HFFc6 (cell line): ENCODE data around the gene TMEM50B. TPM values are rescaled to one million over a fixed set of nuclear protein-coding genes. Genes with fewer than 3 reads are reported as not detected.
A peak's percentile ranks its signal among the peaks of the same experiment; 100 is the strongest.

ENCODE experiments used
- DNase-seq: peaks from one replicate; pipeline ENCODE4 v3.0.0-alpha.2; 2018
- H3K27ac Mint-ChIP-seq: 2 replicates; pipeline ENCODE4 v1.8.0; 2020; ENCODE audit warnings: mild to moderate bottlenecking, mixed read lengths
- H3K27me3 Mint-ChIP-seq: 2 replicates; pipeline ENCODE4 v1.8.0; 2021; ENCODE audit warnings: mild to moderate bottlenecking, moderate library complexity, mixed read lengths; ENCODE audit not compliant: insufficient read depth
- H3K36me3 Mint-ChIP-seq: 2 replicates; pipeline ENCODE4 v1.8.0; 2021; ENCODE audit warnings: low read depth, mixed read lengths
- H3K4me1 Mint-ChIP-seq: 2 replicates; pipeline ENCODE4 v1.8.0; 2020; ENCODE audit warnings: low read depth, mixed read lengths
- H3K4me3 Mint-ChIP-seq: 2 replicates; pipeline ENCODE4 v1.8.0; 2020; ENCODE audit warnings: mild to moderate bottlenecking, moderate library complexity, mixed read lengths
- H3K9me3 Mint-ChIP-seq: 2 replicates; pipeline ENCODE4 v1.8.0; 2020; ENCODE audit warnings: mild to moderate bottlenecking, mixed read lengths
- CTCF ChIP-seq: fragments of 200-600 bp; sonication (generic); IDR thresholded peaks from 2 replicates; pipeline ENCODE4 v1.5.0; 2021; ENCODE audit warnings: antibody characterized with exemption, mild to moderate bottlenecking
- long read RNA-seq: library from polyadenylated mRNA; unstranded; transcript quantifications from one replicate; pipeline ENCODE4 v2.0.0, GENCODE V29; 2019
- total RNA-seq, 6 experiments: library from RNA; stranded (reverse); fragmentation: NEBNext Ultra II Directional; extraction: Animal tissue kit (Norgen Biotek cat#: 25700); gene quantifications; 2 replicates in 1 of 6; 3 replicates in 5 of 6; pipeline ENCODE4 v1.2.3, GENCODE V29; 2021

Gene TMEM50B
- total RNA-seq, result 10 to 100 TPM; 22.9 to 30.3 (median 24.5) TPM
- long read RNA-seq, transcript TMEM50B-210 (7 exons, 2,375 nt), result major isoform, 71 of 81 reads
- long read RNA-seq, partial matches to known transcripts, result 0 of 81 reads
- long read RNA-seq, other reads (novel, unspliced or antisense), result 10 of 81 reads

GRCh38 chr21:33479679-33480480 is at the start of gene TMEM50B:
TMEM50B (minus strand) TSS chr21:33479974; CDS start chr21:33468885, 11,089 bp downstream.
- peak; percentile 72 for TF ChIP-seq CTCF
- Mint-ChIP-seq H3K27me3 (peaks cover 4% of the 10 kb centered on the region), H3K9me3 (no peaks in the 10 kb centered on the region), H3K4me3 (peak within 1 kb of the TSS; percentile 97), H3K4me1 (peaks cover 19% of the 10 kb centered on the region), H3K36me3 (no peaks in the 10 kb centered on the region), H3K27ac (peak within 1 kb of the TSS; percentile 94)
- peak; percentile 90 for DNase-seq

- no peak for DNase-seq
- H3K27ac Mint-ChIP-seq, result no peak overlapping the region
- H3K27me3 Mint-ChIP-seq, result no peaks in the 10 kb centered on the region; the same call in 1 of the 2 replicates
- H3K36me3 Mint-ChIP-seq, result peaks cover 22% of the 10 kb centered on the region
- H3K4me1 Mint-ChIP-seq, result no peaks in the 10 kb centered on the region
- no peaks in the 10 kb centered on the region for H3K9me3 Mint-ChIP-seq
- no peak overlapping the region for H3K4me3 Mint-ChIP-seq
- TF ChIP-seq CTCF, result no peak
These were observed 43.2 kb upstream of the TMEM50B start for GRCh38 chr21:33522953-33523349.

GRCh38 chr21:33522297-33522952 is 42.7 kb upstream of the TMEM50B start:
- H3K36me3 Mint-ChIP-seq, result peaks cover 24% of the 10 kb centered on the region
- no peaks in the 10 kb centered on the region; the same call in 1 of the 2 replicates for H3K27me3 Mint-ChIP-seq
- H3K4me3 Mint-ChIP-seq, result no peak overlapping the region
- no peak for TF ChIP-seq CTCF
- no peak for DNase-seq
- H3K27ac Mint-ChIP-seq, result no peak overlapping the region
- no peaks in the 10 kb centered on the region for H3K9me3 Mint-ChIP-seq
- no peaks in the 10 kb centered on the region for H3K4me1 Mint-ChIP-seq

- Mint-ChIP-seq H3K9me3 (no peaks in the 10 kb centered on the region), H3K27me3 (no peaks in the 10 kb centered on the region), H3K36me3 (peaks cover 41% of the 10 kb centered on the region), H3K4me3 (no peak overlapping the region), H3K27ac (no peak overlapping the region), H3K4me1 (no peaks in the 10 kb centered on the region)
- no peak for DNase-seq
- no peak for TF ChIP-seq CTCF
These were observed 39.1 kb upstream of the TMEM50B start for GRCh38 chr21:33518899-33519298.

GRCh38 chr21:33514229-33514628 is 34.5 kb upstream of the TMEM50B start:
- no peak for DNase-seq
- no peaks in the 10 kb centered on the region for H3K4me1 Mint-ChIP-seq
- no peaks in the 10 kb centered on the region for H3K9me3 Mint-ChIP-seq
- no peak overlapping the region for H3K27ac Mint-ChIP-seq
- no peak for TF ChIP-seq CTCF
- no peaks in the 10 kb centered on the region; the same call in 1 of the 2 replicates for H3K27me3 Mint-ChIP-seq
- H3K4me3 Mint-ChIP-seq, result no peak overlapping the region
- H3K36me3 Mint-ChIP-seq, result peaks cover 55% of the 10 kb centered on the region
